K562 (cell line): ENCODE data around the gene TPCN1. TPM values are rescaled to one million over a fixed set of nuclear protein-coding genes. Genes with fewer than 3 reads are reported as not detected.
A peak's percentile ranks its signal among the peaks of the same experiment; 100 is the strongest.

Experiments
- ATAC-seq: fragments of 200-7000 bp; cut with Tn5 transposase; 3 replicates; pipeline ENCODE4 v1.9.1; 2020; ENCODE audit warnings: moderate library complexity
- BruUV-seq: library from RNA; stranded (reverse); fragments of 400-500 nt; replicated peaks from 2 replicates; lab custom pipeline; 2021; lab: Mats Ljungman, UMichigan
- CTCF ChIA-PET: fragments of 300-600 bp; formaldehyde crosslinking; extraction: SDS; loops from one replicate; lab custom pipeline; 2021; ENCODE audit warnings: low intra/inter-chr PET ratio; lab: Yijun Ruan, JAX
- POLR2A ChIA-PET: fragments of 300-600, 350-650 bp; sonication (Branson Sonifier 250); formaldehyde crosslinking; extraction: SDS; loops from one replicate; lab custom pipeline; 2021; ENCODE audit warnings: antibody characterized with exemption, inconsistent platforms; lab: Yijun Ruan, JAX
- DNase-seq, 4 experiments: peaks; one replicate each; pipeline versions ENCODE4 v3.0.0 to v3.0.0-alpha.2; 2011 to 2018; ENCODE audit warnings: low spot score in 3 of 4, mixed read lengths in 3 of 4; ENCODE audit errors: extremely low read depth in 1 of 4
- FAIRE-seq: peaks from 2 replicates; lab custom pipeline; 2011; peaks lifted over from hg19 to GRCh38; lab: Jason Lieb, UNC
- H2AFZ ChIP-seq: 2 replicates; pipeline ENCODE4 v1.6.0; 2011; ENCODE audit warnings: low read depth, low read length, control low read depth, inconsistent platforms
- H3K27ac ChIP-seq: fragments of 200-600 bp; 3 replicates; pipeline ENCODE4 v1.8.0; 2011; ENCODE audit warnings: low read depth, mild to moderate bottlenecking, control low read depth, inconsistent platforms, low read length, moderate library complexity, mixed read lengths; ENCODE audit errors: extremely low read depth
- H3K27me3 ChIP-seq, 2 experiments: fragments of 300-600 bp in 1 of 2; 2 replicates in 1 of 2; 3 replicates in 1 of 2; pipeline versions ENCODE4 v1.6.0 to v1.8.0; 2011; ENCODE audit warnings: inconsistent platforms in 2 of 2, low read length in 2 of 2, mild to moderate bottlenecking in 1 of 2, mixed read lengths in 1 of 2, moderate library complexity in 1 of 2; ENCODE audit not compliant: control insufficient read depth in 2 of 2, insufficient read depth in 2 of 2
- H3K36me3 ChIP-seq: fragments of 300-600 bp; 3 replicates; pipeline ENCODE4 v1.8.0; 2011; ENCODE audit warnings: mild to moderate bottlenecking, low read length, inconsistent platforms; ENCODE audit not compliant: control insufficient read depth, insufficient read depth
- H3K4me1 ChIP-seq, 2 experiments: fragments of 200-600 bp in 1 of 2; replicated peaks in 1 of 2; 2 replicates in 1 of 2; 3 replicates in 1 of 2; pipeline versions ENCODE4 v1.5.1 to v1.8.0; 2011; ENCODE audit warnings: inconsistent platforms in 2 of 2, low read length in 2 of 2, mild to moderate bottlenecking in 1 of 2, mixed read lengths in 1 of 2, moderate library complexity in 1 of 2; ENCODE audit not compliant: control insufficient read depth in 2 of 2, insufficient read depth in 2 of 2
- H3K4me2 ChIP-seq: 2 replicates; pipeline ENCODE4 v1.6.1; 2011; ENCODE audit warnings: low read length, control low read depth, inconsistent platforms, mixed read lengths; ENCODE audit not compliant: insufficient read depth
- H3K4me3 ChIP-seq: fragments of 200-600 bp; sonication (generic), shearing (Covaris generic); 2 replicates; pipeline ENCODE4 v1.5.1; 2016; ENCODE audit warnings: control low read depth, inconsistent platforms
- H3K79me2 ChIP-seq: fragments of 200-600 bp; 3 replicates; pipeline ENCODE4 v1.8.0; 2011; ENCODE audit warnings: low read length, inconsistent platforms; ENCODE audit not compliant: control insufficient read depth, insufficient read depth
- H3K9ac ChIP-seq, 2 experiments: 2 replicates each; pipeline versions ENCODE4 v1.6.0 to v1.6.1; 2011; ENCODE audit warnings: low read depth in 2 of 2, low read length in 2 of 2, control low read depth in 1 of 2, inconsistent platforms in 1 of 2, mild to moderate bottlenecking in 1 of 2, mixed read lengths in 1 of 2; ENCODE audit not compliant: insufficient read depth in 1 of 2
- H3K9me1 ChIP-seq: one replicate; pipeline ENCODE4 v1.6.0; 2011; ENCODE audit warnings: inconsistent platforms, mild to moderate bottlenecking, low read length, moderate library complexity; ENCODE audit not compliant: control insufficient read depth, insufficient read depth
- H3K9me3 ChIP-seq: replicated peaks from 2 replicates; pipeline ENCODE4 v1.5.1; 2011; ENCODE audit warnings: low read depth, low read length, inconsistent platforms; ENCODE audit not compliant: control insufficient read depth, insufficient read depth
- H4K20me1 ChIP-seq: replicated peaks from 2 replicates; pipeline ENCODE4 v1.6.1; 2011; ENCODE audit warnings: low read length, inconsistent platforms, mixed read lengths; ENCODE audit not compliant: control insufficient read depth, insufficient read depth
- BCOR ChIP-seq: fragments of 450-650 bp; IDR thresholded peaks from 2 replicates; pipeline ENCODE4 v1.6.1; 2016
- ZNF584 ChIP-seq: fragments of 200-800 bp; sonication (Bioruptor generic); IDR thresholded peaks from 2 replicates; pipeline ENCODE4 v1.6.1; 2016; ENCODE audit warnings: low read depth, mild to moderate bottlenecking, missing genetic modification characterization, missing compliant biosample characterization
- WGBS: fragments of 100-300 bp; shearing (Covaris generic); methylation state at CpG from one replicate; pipeline ENCODE4 v1.1.6; 2016; ENCODE audit warnings: low coverage, mixed read lengths; ENCODE audit not compliant: insufficient coverage; ENCODE audit errors: missing lambda C conversion rate; 5-methylcytosine and 5-hydroxymethylcytosine counted together
- in situ Hi-C: fragments of 300-500 bp; cut with MboI; formaldehyde crosslinking; loops from 4 replicates; pipeline ENCODE4 v1.15.0; 2018; ENCODE audit warnings: inconsistent platforms, mixed read lengths
- intact Hi-C: fragments of 100-400 bp; cut with micrococcal nuclease; formaldehyde crosslinking; loops from 2 replicates; pipeline ENCODE4 v1.14.2; 2022
- polyA plus RNA-seq, 8 experiments: library from polyadenylated mRNA; depleted of rRNA in 4 of 8; stranded (reverse) in 5 of 8; unstranded in 3 of 8; fragments of >200 nt; fragmentation: Nextera tagmentation in 2 of 8; fragmentation: Illumina TruSeq in 1 of 8; extraction: Ambion mirVana in 2 of 8; extraction: Trizol in 1 of 8; gene quantifications; 2 replicates each; pipeline versions ENCODE4 v1.2.1 to v1.2.3, GENCODE V29; 2011 to 2014; ENCODE audit warnings: inconsistent platforms in 1 of 8, missing spikeins in 1 of 8
- total RNA-seq, 7 experiments: library from RNA; depleted of rRNA in 6 of 7; stranded (reverse); fragments of >200 nt in 6 of 7; fragmentation: Illumina TruSeq in 2 of 7; extraction: Trizol in 2 of 7; gene quantifications; 2 replicates each; pipeline versions ENCODE4 v1.2.1 to v1.2.3, GENCODE V29; 2011 to 2021; ENCODE audit warnings: low replicate concordance in 1 of 7
- TF ChIP-seq, protein P1 (sequence below): IDR thresholded peaks from 2 replicates; pipeline ENCODE4 v1.6.1; 2011; ENCODE audit warnings: borderline replicate concordance, low read depth, mild to moderate bottlenecking, moderate library complexity, low read length; ENCODE audit not compliant: insufficient read depth, poor library complexity, severe bottlenecking
- TF ChIP-seq, protein P2 (sequence below): sonication (generic); formaldehyde crosslinking; IDR thresholded peaks from 2 replicates; pipeline ENCODE4 v1.8.1; 2023; ENCODE audit warnings: mild to moderate bottlenecking, missing genetic modification reagents
- TF ChIP-seq, protein P3 (sequence below), 3 experiments: IDR thresholded peaks in 2 of 3; conservative IDR thresholded peaks in 1 of 3; 2 replicates each; pipeline ENCODE4 v1.5.1; 2011 to 2012; ENCODE audit warnings: low read length in 3 of 3, mild to moderate bottlenecking in 3 of 3, control low read depth in 2 of 3, improper control_type of control experiment in 1 of 3, inconsistent platforms in 1 of 3, low read depth in 1 of 3, mixed read lengths in 1 of 3, moderate library complexity in 1 of 3; ENCODE audit not compliant: insufficient read depth in 2 of 3

TPCN1 gene
- total and polyA plus RNA-seq, 9 of the 15 experiments (the other 6 are each of a cell fraction or from before 2014, with no cell fraction given), result 0.80 to 23.8 (median 7.4) TPM

DNA sequence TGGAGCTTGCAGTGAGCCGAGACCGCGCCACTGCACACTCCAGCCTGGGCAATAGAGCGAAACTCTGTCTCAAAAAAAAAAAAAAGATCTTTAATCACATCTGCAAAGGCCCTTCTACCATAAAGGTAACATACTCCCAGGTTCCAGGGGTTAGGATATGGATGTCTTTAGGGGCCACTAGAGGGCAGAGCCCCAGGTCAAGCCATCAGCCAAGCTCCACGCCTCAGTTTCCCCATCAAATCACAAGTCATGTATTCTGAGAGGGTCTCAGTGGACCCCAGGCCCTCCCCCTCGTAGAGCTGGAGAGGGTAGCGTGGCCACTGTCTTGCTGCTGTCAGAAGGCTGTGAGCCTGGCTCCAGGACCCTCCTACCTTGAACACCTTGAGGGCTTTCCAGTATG lies 94.9 kb downstream of the TPCN1 start:
- FAIRE-seq (no peak), ATAC-seq (no peak), DNase-seq (no peak)
- in situ Hi-C loops (loop anchor here (10.0 kb wide), 1 partner anchor 599 kb away; no protein-coding TSS in a partner anchor), intact Hi-C loops (no loop called here)
- no TSS peak for BruUV-seq
- H3K27ac ChIP-seq, result no peak overlapping the region
- no peak overlapping the region for H2AFZ ChIP-seq
- ChIA-PET CTCF (interaction anchor here (0.6 kb wide), 1 partner anchor 8 kb away, joined by 3 read pairs; no protein-coding TSS in a partner anchor), POLR2A (interaction anchor here (1.5 kb wide), 1 partner anchor 10 kb away, joined by 3 read pairs; no protein-coding TSS in a partner anchor)
- no peaks in the 10 kb centered on the region for H3K9me3 ChIP-seq
- WGBS, result 85% methylated on average over 4 of the region's 7 CpGs
- no peak overlapping the region for H3K4me2 ChIP-seq
- no peaks in the 10 kb centered on the region for H3K79me2 ChIP-seq
- peaks cover 5% of the 10 kb centered on the region for H3K9me1 ChIP-seq
- H3K4me3 ChIP-seq, result no peak overlapping the region
- no peaks in the 10 kb centered on the region for H3K27me3 ChIP-seq
- peaks cover 77% of the 10 kb centered on the region for H3K36me3 ChIP-seq
- 0 out of 2 replicates have a peak, but pooled peaks have one; percentile 60 for TF ChIP-seq BCOR
- no peak for TF ChIP-seq ZNF584 (CRISPR knock-in tag)
- TF ChIP-seq, protein P1, sequence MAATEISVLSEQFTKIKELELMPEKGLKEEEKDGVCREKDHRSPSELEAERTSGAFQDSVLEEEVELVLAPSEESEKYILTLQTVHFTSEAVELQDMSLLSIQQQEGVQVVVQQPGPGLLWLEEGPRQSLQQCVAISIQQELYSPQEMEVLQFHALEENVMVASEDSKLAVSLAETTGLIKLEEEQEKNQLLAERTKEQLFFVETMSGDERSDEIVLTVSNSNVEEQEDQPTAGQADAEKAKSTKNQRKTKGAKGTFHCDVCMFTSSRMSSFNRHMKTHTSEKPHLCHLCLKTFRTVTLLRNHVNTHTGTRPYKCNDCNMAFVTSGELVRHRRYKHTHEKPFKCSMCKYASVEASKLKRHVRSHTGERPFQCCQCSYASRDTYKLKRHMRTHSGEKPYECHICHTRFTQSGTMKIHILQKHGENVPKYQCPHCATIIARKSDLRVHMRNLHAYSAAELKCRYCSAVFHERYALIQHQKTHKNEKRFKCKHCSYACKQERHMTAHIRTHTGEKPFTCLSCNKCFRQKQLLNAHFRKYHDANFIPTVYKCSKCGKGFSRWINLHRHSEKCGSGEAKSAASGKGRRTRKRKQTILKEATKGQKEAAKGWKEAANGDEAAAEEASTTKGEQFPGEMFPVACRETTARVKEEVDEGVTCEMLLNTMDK, result peak; percentile 19
- TF ChIP-seq, protein P2, sequence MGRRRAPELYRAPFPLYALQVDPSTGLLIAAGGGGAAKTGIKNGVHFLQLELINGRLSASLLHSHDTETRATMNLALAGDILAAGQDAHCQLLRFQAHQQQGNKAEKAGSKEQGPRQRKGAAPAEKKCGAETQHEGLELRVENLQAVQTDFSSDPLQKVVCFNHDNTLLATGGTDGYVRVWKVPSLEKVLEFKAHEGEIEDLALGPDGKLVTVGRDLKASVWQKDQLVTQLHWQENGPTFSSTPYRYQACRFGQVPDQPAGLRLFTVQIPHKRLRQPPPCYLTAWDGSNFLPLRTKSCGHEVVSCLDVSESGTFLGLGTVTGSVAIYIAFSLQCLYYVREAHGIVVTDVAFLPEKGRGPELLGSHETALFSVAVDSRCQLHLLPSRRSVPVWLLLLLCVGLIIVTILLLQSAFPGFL (CRISPR knock-in tag), result no peak
- TF ChIP-seq, protein P3, sequence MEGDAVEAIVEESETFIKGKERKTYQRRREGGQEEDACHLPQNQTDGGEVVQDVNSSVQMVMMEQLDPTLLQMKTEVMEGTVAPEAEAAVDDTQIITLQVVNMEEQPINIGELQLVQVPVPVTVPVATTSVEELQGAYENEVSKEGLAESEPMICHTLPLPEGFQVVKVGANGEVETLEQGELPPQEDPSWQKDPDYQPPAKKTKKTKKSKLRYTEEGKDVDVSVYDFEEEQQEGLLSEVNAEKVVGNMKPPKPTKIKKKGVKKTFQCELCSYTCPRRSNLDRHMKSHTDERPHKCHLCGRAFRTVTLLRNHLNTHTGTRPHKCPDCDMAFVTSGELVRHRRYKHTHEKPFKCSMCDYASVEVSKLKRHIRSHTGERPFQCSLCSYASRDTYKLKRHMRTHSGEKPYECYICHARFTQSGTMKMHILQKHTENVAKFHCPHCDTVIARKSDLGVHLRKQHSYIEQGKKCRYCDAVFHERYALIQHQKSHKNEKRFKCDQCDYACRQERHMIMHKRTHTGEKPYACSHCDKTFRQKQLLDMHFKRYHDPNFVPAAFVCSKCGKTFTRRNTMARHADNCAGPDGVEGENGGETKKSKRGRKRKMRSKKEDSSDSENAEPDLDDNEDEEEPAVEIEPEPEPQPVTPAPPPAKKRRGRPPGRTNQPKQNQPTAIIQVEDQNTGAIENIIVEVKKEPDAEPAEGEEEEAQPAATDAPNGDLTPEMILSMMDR (IDR thresholded peaks at IDR 0.05 in 2 of 3, conservative IDR thresholded peaks at IDR 0.05 in 1 of 3; ENCODE audit: insufficient read depth in 2 of 3, low read depth in 1 of 3, low read length in 3 of 3), result peak; percentile 19 to 35 (median 20); a peak in 3 of 6 replicates
- no peaks in the 10 kb centered on the region; the same call in 1 of the 2 replicates for H4K20me1 ChIP-seq
- H3K4me1 ChIP-seq, result peaks cover 7 to 8% of the 10 kb centered on the region in 2 experiments
- H3K9ac ChIP-seq, result no peak overlapping the region
